Peyer's patch (tissue), 4 donors: Measurements from ENCODE around the gene SPDYE16.
"Not testable (repeated sequence)": the region's sequence is repeated elsewhere in the genome, so short reads cannot be mapped to it uniquely, and the experiment has no call there.

Source experiments
- POLR2A ChIP-seq, 2 donors: fragments of 450-650 bp; IDR thresholded peaks; one replicate each; pipeline ENCODE4 v1.5.1; 2017; ENCODE audit warnings: antibody characterized with exemption in 2 of 2, mild to moderate bottlenecking in 2 of 2, moderate library complexity in 2 of 2
- TF ChIP-seq, protein P1 (sequence below), 6 experiments: fragments of 450-650 bp in 4 of 6; fragments of 200-600 bp in 2 of 6; sonication (generic) in 1 of 6; IDR thresholded peaks; one replicate each; pipeline ENCODE4 v1.5.1; 2017 to 2019; ENCODE audit warnings: antibody characterized with exemption in 6 of 6, mild to moderate bottlenecking in 3 of 6, moderate library complexity in 1 of 6

DNA sequence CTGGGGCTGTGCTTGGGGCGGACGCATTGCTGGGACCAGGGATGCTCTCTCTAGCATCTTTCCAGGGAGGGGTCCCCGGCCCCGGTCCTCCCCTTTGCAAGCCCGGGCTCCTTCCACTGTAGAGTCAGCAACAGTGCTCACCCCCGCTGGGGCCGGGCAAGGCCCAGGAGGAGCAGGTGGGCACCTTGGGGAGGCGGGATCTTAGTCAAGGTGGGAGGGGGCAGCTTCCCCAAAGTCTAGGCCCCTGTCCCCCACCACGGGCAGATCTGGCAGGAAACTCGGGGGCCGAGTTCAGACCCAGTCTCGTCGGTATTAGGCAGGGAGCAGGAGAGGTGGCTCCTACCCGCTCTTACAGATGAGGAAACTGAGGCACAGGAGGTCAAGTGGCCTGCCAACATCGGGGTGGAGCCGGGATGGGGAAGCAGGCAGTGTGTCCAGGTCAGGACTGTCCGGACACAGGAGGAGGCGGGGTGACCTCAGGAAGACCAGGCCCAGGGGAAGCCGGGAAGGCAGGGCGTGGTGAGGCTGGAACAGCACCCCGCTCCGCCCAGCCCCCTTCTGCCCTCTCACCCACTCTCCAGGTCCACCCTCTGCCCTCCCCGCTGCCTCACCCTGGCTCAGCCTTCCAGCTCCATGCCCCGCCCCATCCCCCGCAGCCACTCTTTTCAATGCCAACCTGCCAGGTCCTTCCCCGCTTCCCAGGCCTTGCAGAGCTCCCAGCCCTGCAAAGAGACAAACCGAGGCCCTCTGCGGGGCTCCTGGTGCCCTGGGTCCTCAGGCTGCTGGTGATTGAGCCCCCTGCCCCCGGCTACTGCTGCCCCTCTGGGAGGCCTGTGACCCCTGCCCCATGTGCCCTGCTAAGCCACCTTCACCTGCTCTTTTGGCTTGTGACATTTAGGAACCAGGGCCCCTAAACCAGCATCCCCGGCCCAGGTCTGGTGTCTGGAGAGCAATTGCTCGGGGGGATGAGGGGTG, 30.9 kb downstream of the SPDYE16 start:
- TF ChIP-seq, protein P1, sequence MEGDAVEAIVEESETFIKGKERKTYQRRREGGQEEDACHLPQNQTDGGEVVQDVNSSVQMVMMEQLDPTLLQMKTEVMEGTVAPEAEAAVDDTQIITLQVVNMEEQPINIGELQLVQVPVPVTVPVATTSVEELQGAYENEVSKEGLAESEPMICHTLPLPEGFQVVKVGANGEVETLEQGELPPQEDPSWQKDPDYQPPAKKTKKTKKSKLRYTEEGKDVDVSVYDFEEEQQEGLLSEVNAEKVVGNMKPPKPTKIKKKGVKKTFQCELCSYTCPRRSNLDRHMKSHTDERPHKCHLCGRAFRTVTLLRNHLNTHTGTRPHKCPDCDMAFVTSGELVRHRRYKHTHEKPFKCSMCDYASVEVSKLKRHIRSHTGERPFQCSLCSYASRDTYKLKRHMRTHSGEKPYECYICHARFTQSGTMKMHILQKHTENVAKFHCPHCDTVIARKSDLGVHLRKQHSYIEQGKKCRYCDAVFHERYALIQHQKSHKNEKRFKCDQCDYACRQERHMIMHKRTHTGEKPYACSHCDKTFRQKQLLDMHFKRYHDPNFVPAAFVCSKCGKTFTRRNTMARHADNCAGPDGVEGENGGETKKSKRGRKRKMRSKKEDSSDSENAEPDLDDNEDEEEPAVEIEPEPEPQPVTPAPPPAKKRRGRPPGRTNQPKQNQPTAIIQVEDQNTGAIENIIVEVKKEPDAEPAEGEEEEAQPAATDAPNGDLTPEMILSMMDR (IDR thresholded peaks at IDR 0.05): not testable (repeated sequence)
- not testable (repeated sequence) for TF ChIP-seq POLR2A (IDR thresholded peaks at IDR 0.05)
